GM23338 (cell line): ENCODE data around the gene SNRPF. TPM values are rescaled to one million over a fixed set of nuclear protein-coding genes. Genes with fewer than 3 reads are reported as not detected.

Experiments
- ATAC-seq: fragments of 200-7000 bp; cut with Tn5 transposase; 3 replicates; pipeline ENCODE4 v1.9.1; 2020
- DNase-seq: peaks from one replicate; pipeline ENCODE4 v3.0.0-alpha.2; 2015; ENCODE audit warnings: low spot score
- H2AFZ ChIP-seq: fragments of 200-600 bp; sonication (generic); 2 replicates; pipeline ENCODE4 v1.8.0; 2016; ENCODE audit warnings: antibody characterized with exemption, mild to moderate bottlenecking, moderate library complexity
- H3F3A ChIP-seq: fragments of 200-600 bp; sonication (generic); replicated peaks from 2 replicates; pipeline ENCODE4 v1.8.0; 2017; ENCODE audit warnings: antibody characterized with exemption, mixed run types, low read depth
- H3K27ac ChIP-seq: fragments of 200-600 bp; sonication (generic); 2 replicates; pipeline ENCODE4 v1.6.1; 2016; ENCODE audit warnings: low read depth
- H3K27me3 ChIP-seq: fragments of 200-600 bp; sonication (generic); 2 replicates; pipeline ENCODE4 v1.8.0; 2016; ENCODE audit warnings: mild to moderate bottlenecking, mixed run types, moderate library complexity; ENCODE audit not compliant: insufficient read depth
- H3K36me3 ChIP-seq: fragments of 200-600 bp; sonication (generic); 2 replicates; pipeline ENCODE4 v1.8.0; 2016; ENCODE audit warnings: mild to moderate bottlenecking; ENCODE audit not compliant: insufficient read depth
- H3K4me1 ChIP-seq: fragments of 200-600 bp; sonication (generic); 2 replicates; pipeline ENCODE4 v1.8.0; 2016; ENCODE audit warnings: mild to moderate bottlenecking, moderate library complexity; ENCODE audit not compliant: insufficient read depth
- H3K4me2 ChIP-seq: fragments of 200-600 bp; sonication (generic); 2 replicates; pipeline ENCODE4 v1.7.1; 2017; ENCODE audit warnings: mixed run types
- H3K4me3 ChIP-seq: fragments of 200-600 bp; sonication (generic); 2 replicates; pipeline ENCODE4 v1.6.1; 2016; ENCODE audit warnings: mixed run types
- H3K79me2 ChIP-seq: fragments of 200-600 bp; sonication (generic); replicated peaks from 2 replicates; pipeline ENCODE4 v1.8.0; 2017; ENCODE audit warnings: mild to moderate bottlenecking; ENCODE audit not compliant: insufficient read depth
- H3K9me2 ChIP-seq: fragments of 200-600 bp; sonication (generic); 2 replicates; pipeline ENCODE4 v1.8.0; 2017; ENCODE audit not compliant: insufficient read depth
- H4K20me1 ChIP-seq: fragments of 200-600 bp; sonication (generic); replicated peaks from 2 replicates; pipeline ENCODE4 v1.8.0; 2017; ENCODE audit warnings: mild to moderate bottlenecking; ENCODE audit not compliant: insufficient read depth
- H3K27ac Mint-ChIP-seq: 2 replicates; pipeline ENCODE4 v1.8.0; 2020; ENCODE audit warnings: inconsistent platforms, mild to moderate bottlenecking, moderate library complexity, mixed read lengths
- H3K27me3 Mint-ChIP-seq: 3 replicates; pipeline ENCODE4 v1.8.0; 2022; ENCODE audit warnings: low read depth, mild to moderate bottlenecking, moderate library complexity, mixed read lengths, inconsistent platforms; ENCODE audit not compliant: insufficient read depth, poor library complexity
- H3K36me3 Mint-ChIP-seq: 3 replicates; pipeline ENCODE4 v1.8.0; 2021; ENCODE audit warnings: low read depth, mild to moderate bottlenecking, inconsistent platforms, moderate library complexity, mixed read lengths
- H3K4me1 Mint-ChIP-seq: 3 replicates; pipeline ENCODE4 v1.8.0; 2020; ENCODE audit warnings: mild to moderate bottlenecking, inconsistent platforms, mixed read lengths
- H3K4me3 Mint-ChIP-seq: 3 replicates; pipeline ENCODE4 v1.8.0; 2021; ENCODE audit warnings: moderate library complexity, mild to moderate bottlenecking, inconsistent platforms, mixed read lengths
- H3K9me3 Mint-ChIP-seq: 3 replicates; pipeline ENCODE4 v1.8.0; 2020; ENCODE audit warnings: moderate library complexity, mild to moderate bottlenecking, inconsistent platforms, mixed read lengths
- CREB1 ChIP-seq: fragments of 250-450 bp; sonication (Bioruptor Pico); IDR thresholded peaks from 2 replicates; pipeline ENCODE4 v1.5.0; 2020; ENCODE audit warnings: low read depth, mild to moderate bottlenecking, moderate library complexity
- EZH2 ChIP-seq: fragments of 200-600 bp; sonication (generic); IDR thresholded peaks from one replicate; pipeline ENCODE4 v1.8.0; 2017; ENCODE audit warnings: antibody characterized with exemption, mild to moderate bottlenecking, low read depth; ENCODE audit not compliant: unreplicated experiment
- EZH2phosphoT487 ChIP-seq: fragments of 200-600 bp; sonication (generic); IDR thresholded peaks from one replicate; pipeline ENCODE4 v1.8.1; 2018; ENCODE audit warnings: antibody characterized with exemption; ENCODE audit not compliant: unreplicated experiment
- JUNB ChIP-seq: IDR thresholded peaks from one replicate; pipeline ENCODE4 v1.6.1; 2016; ENCODE audit warnings: antibody characterized with exemption; ENCODE audit not compliant: unreplicated experiment
- NANOG ChIP-seq: IDR thresholded peaks from 2 replicates; pipeline ENCODE4 v1.6.1; 2016; ENCODE audit warnings: antibody characterized with exemption, borderline replicate concordance
- POLR2AphosphoS5 ChIP-seq: IDR thresholded peaks from 2 replicates; pipeline ENCODE4 v1.6.1; 2016; ENCODE audit warnings: antibody characterized with exemption, low read depth
- STAT1 ChIP-seq: IDR thresholded peaks from one replicate; pipeline ENCODE4 v1.6.1; 2016; ENCODE audit warnings: antibody characterized with exemption; ENCODE audit not compliant: unreplicated experiment
- ZNF114 ChIP-seq: fragments of 250-450 bp; sonication (Bioruptor Pico); IDR thresholded peaks from 2 replicates; pipeline ENCODE4 v1.5.0; 2020; ENCODE audit warnings: mild to moderate bottlenecking, moderate library complexity
- ZNF331 ChIP-seq: fragments of 250-450 bp; sonication (Bioruptor Pico); IDR thresholded peaks from 2 replicates; pipeline ENCODE4 v1.5.0; 2020; ENCODE audit warnings: low read depth, mild to moderate bottlenecking, moderate library complexity
- polyA plus RNA-seq: library from polyadenylated mRNA; unstranded; fragments of >200 nt; fragmentation: Nextera tagmentation; extraction: Ambion mirVana; gene quantifications from 2 replicates; pipeline ENCODE4 v1.2.1, GENCODE V29; 2016
- total RNA-seq: library from RNA; depleted of rRNA; stranded (reverse); fragments of >200 nt; shearing (Covaris generic); gene quantifications from 2 replicates; pipeline ENCODE4 v1.2.3, GENCODE V29; 2014
- TF ChIP-seq, protein P1 (sequence below): IDR thresholded peaks from one replicate; pipeline ENCODE4 v1.6.1; 2018; ENCODE audit warnings: antibody characterized with exemption; ENCODE audit not compliant: unreplicated experiment
- TF ChIP-seq, protein P2 (sequence below): IDR thresholded peaks from 2 replicates; pipeline ENCODE4 v1.6.1; 2016; ENCODE audit warnings: antibody characterized with exemption
- TF ChIP-seq, protein P3 (sequence below), 2 experiments: fragments of 200-600 bp in 1 of 2; sonication (generic) in 1 of 2; conservative IDR thresholded peaks; 2 replicates each; pipeline versions ENCODE4 v1.5.1 to v1.6.1; 2016 to 2017; ENCODE audit warnings: antibody characterized with exemption in 2 of 2, low read depth in 2 of 2, mild to moderate bottlenecking in 2 of 2, moderate library complexity in 1 of 2
- TF ChIP-seq, protein P4 (sequence below): fragments of 250-450 bp; sonication (Bioruptor Pico); IDR thresholded peaks from 2 replicates; pipeline ENCODE4 v1.5.0; 2020; ENCODE audit warnings: mild to moderate bottlenecking, moderate library complexity

Gene SNRPF
- total and polyA plus RNA-seq, 2 experiments from 2014 or later, result 31.1 to 475 TPM

- H3K4me2 ChIP-seq, result no peak overlapping the region
- Mint-ChIP-seq H3K4me1 (peaks cover 11% of the 10 kb centered on the region; the same call in 2 of the 3 replicates), H3K27ac (no peak overlapping the region), H3K27me3 (peaks cover 3% of the 10 kb centered on the region), H3K36me3 (no peaks in the 10 kb centered on the region), H3K9me3 (no peaks in the 10 kb centered on the region), H3K4me3 (no peak overlapping the region)
- no peak overlapping the region for H2AFZ ChIP-seq
- H3K9me2 ChIP-seq, result no peaks in the 10 kb centered on the region
- 0 out of 2 replicates have a peak, but pooled peaks cover 7% of the 10 kb centered on the region for H3K4me1 ChIP-seq
- H3K27me3 ChIP-seq, result no peaks in the 10 kb centered on the region
- no peak overlapping the region for H3K4me3 ChIP-seq
- no peak overlapping the region for H3K27ac ChIP-seq
- no peaks in the 10 kb centered on the region for H3K36me3 ChIP-seq
- DNase-seq, result no peak
- ATAC-seq, result no peak
- no peaks in the 10 kb centered on the region for H3K79me2 ChIP-seq
- no peaks in the 10 kb centered on the region for H3F3A ChIP-seq
- TF ChIP-seq STAT1 (no peak), ZNF114 (CRISPR knock-in tag) (no peak), JUNB (no peak), EZH2 (no peak), CREB1 (CRISPR knock-in tag) (no peak), POLR2AphosphoS5 (no peak), EZH2phosphoT487 (no peak), NANOG (no peak), ZNF331 (CRISPR knock-in tag) (no peak)
- TF ChIP-seq, protein P1, sequence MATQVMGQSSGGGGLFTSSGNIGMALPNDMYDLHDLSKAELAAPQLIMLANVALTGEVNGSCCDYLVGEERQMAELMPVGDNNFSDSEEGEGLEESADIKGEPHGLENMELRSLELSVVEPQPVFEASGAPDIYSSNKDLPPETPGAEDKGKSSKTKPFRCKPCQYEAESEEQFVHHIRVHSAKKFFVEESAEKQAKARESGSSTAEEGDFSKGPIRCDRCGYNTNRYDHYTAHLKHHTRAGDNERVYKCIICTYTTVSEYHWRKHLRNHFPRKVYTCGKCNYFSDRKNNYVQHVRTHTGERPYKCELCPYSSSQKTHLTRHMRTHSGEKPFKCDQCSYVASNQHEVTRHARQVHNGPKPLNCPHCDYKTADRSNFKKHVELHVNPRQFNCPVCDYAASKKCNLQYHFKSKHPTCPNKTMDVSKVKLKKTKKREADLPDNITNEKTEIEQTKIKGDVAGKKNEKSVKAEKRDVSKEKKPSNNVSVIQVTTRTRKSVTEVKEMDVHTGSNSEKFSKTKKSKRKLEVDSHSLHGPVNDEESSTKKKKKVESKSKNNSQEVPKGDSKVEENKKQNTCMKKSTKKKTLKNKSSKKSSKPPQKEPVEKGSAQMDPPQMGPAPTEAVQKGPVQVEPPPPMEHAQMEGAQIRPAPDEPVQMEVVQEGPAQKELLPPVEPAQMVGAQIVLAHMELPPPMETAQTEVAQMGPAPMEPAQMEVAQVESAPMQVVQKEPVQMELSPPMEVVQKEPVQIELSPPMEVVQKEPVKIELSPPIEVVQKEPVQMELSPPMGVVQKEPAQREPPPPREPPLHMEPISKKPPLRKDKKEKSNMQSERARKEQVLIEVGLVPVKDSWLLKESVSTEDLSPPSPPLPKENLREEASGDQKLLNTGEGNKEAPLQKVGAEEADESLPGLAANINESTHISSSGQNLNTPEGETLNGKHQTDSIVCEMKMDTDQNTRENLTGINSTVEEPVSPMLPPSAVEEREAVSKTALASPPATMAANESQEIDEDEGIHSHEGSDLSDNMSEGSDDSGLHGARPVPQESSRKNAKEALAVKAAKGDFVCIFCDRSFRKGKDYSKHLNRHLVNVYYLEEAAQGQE, result no peak
- TF ChIP-seq, protein P2, sequence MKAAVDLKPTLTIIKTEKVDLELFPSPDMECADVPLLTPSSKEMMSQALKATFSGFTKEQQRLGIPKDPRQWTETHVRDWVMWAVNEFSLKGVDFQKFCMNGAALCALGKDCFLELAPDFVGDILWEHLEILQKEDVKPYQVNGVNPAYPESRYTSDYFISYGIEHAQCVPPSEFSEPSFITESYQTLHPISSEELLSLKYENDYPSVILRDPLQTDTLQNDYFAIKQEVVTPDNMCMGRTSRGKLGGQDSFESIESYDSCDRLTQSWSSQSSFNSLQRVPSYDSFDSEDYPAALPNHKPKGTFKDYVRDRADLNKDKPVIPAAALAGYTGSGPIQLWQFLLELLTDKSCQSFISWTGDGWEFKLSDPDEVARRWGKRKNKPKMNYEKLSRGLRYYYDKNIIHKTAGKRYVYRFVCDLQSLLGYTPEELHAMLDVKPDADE, result no peak
- TF ChIP-seq, protein P3, sequence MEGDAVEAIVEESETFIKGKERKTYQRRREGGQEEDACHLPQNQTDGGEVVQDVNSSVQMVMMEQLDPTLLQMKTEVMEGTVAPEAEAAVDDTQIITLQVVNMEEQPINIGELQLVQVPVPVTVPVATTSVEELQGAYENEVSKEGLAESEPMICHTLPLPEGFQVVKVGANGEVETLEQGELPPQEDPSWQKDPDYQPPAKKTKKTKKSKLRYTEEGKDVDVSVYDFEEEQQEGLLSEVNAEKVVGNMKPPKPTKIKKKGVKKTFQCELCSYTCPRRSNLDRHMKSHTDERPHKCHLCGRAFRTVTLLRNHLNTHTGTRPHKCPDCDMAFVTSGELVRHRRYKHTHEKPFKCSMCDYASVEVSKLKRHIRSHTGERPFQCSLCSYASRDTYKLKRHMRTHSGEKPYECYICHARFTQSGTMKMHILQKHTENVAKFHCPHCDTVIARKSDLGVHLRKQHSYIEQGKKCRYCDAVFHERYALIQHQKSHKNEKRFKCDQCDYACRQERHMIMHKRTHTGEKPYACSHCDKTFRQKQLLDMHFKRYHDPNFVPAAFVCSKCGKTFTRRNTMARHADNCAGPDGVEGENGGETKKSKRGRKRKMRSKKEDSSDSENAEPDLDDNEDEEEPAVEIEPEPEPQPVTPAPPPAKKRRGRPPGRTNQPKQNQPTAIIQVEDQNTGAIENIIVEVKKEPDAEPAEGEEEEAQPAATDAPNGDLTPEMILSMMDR (conservative IDR thresholded peaks at IDR 0.05; ENCODE audit: low read depth in 2 of 2), result no peak
- TF ChIP-seq, protein P4, sequence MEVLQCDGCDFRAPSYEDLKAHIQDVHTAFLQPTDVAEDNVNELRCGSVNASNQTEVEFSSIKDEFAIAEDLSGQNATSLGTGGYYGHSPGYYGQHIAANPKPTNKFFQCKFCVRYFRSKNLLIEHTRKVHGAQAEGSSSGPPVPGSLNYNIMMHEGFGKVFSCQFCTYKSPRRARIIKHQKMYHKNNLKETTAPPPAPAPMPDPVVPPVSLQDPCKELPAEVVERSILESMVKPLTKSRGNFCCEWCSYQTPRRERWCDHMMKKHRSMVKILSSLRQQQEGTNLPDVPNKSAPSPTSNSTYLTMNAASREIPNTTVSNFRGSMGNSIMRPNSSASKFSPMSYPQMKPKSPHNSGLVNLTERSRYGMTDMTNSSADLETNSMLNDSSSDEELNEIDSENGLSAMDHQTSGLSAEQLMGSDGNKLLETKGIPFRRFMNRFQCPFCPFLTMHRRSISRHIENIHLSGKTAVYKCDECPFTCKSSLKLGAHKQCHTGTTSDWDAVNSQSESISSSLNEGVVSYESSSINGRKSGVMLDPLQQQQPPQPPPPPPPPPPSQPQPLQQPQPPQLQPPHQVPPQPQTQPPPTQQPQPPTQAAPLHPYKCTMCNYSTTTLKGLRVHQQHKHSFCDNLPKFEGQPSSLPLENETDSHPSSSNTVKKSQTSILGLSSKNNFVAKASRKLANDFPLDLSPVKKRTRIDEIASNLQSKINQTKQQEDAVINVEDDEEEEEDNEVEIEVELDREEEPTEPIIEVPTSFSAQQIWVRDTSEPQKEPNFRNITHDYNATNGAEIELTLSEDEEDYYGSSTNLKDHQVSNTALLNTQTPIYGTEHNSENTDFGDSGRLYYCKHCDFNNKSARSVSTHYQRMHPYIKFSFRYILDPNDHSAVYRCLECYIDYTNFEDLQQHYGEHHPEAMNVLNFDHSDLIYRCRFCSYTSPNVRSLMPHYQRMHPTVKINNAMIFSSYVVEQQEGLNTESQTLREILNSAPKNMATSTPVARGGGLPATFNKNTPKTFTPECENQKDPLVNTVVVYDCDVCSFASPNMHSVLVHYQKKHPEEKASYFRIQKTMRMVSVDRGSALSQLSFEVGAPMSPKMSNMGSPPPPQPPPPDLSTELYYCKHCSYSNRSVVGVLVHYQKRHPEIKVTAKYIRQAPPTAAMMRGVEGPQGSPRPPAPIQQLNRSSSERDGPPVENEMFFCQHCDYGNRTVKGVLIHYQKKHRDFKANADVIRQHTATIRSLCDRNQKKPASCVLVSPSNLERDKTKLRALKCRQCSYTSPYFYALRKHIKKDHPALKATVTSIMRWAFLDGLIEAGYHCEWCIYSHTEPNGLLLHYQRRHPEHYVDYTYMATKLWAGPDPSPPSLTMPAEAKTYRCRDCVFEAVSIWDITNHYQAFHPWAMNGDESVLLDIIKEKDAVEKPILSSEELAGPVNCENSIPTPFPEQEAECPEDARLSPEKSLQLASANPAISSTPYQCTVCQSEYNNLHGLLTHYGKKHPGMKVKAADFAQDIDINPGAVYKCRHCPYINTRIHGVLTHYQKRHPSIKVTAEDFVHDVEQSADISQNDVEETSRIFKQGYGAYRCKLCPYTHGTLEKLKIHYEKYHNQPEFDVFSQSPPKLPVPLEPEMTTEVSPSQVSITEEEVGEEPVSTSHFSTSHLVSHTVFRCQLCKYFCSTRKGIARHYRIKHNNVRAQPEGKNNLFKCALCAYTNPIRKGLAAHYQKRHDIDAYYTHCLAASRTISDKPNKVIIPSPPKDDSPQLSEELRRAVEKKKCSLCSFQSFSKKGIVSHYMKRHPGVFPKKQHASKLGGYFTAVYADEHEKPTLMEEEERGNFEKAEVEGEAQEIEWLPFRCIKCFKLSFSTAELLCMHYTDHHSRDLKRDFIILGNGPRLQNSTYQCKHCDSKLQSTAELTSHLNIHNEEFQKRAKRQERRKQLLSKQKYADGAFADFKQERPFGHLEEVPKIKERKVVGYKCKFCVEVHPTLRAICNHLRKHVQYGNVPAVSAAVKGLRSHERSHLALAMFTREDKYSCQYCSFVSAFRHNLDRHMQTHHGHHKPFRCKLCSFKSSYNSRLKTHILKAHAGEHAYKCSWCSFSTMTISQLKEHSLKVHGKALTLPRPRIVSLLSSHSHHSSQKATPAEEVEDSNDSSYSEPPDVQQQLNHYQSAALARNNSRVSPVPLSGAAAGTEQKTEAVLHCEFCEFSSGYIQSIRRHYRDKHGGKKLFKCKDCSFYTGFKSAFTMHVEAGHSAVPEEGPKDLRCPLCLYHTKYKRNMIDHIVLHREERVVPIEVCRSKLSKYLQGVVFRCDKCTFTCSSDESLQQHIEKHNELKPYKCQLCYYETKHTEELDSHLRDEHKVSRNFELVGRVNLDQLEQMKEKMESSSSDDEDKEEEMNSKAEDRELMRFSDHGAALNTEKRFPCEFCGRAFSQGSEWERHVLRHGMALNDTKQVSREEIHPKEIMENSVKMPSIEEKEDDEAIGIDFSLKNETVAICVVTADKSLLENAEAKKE (CRISPR knock-in tag), result no peak
- no peaks in the 10 kb centered on the region for H4K20me1 ChIP-seq
Measured at GRCh38 chr12:95851606-95852005, 7.1 kb upstream of the SNRPF start.
